WTC11 (cell line): ENCODE measurements around the gene GPR68. TPM values are rescaled to one million over a fixed set of nuclear protein-coding genes. Genes with fewer than 3 reads are reported as not detected.

Source experiments
- ATAC-seq: fragments of 200-7000 bp; cut with Tn5 transposase; 2 replicates; pipeline ENCODE4 v1.10.0; 2021; ENCODE audit warnings: mild to moderate bottlenecking, moderate library complexity
- CTCF ChIA-PET: fragments of 300-600 bp; sonication (Branson Sonifier 250); formaldehyde crosslinking; loops from one replicate; lab custom pipeline; 2021; ENCODE audit warnings: antibody characterized with exemption; lab: Charles Lee
- POLR2A ChIA-PET: fragments of 350-600 bp; sonication (Branson Sonifier 250); formaldehyde crosslinking; loops from one replicate; lab custom pipeline; 2021; ENCODE audit warnings: antibody characterized with exemption; lab: Charles Lee
- DNase-seq: peaks from one replicate; pipeline ENCODE4 v3.0.0; 2021; ENCODE audit warnings: low spot score
- H3K27ac Mint-ChIP-seq: 2 replicates; pipeline ENCODE4 v1.8.0; 2021; ENCODE audit warnings: mixed read lengths
- H3K27me3 Mint-ChIP-seq: 2 replicates; pipeline ENCODE4 v1.8.0; 2021; ENCODE audit warnings: low read depth, mild to moderate bottlenecking, moderate library complexity, mixed read lengths
- H3K36me3 Mint-ChIP-seq: 2 replicates; pipeline ENCODE4 v1.8.0; 2021; ENCODE audit warnings: mixed read lengths
- H3K4me1 Mint-ChIP-seq: 2 replicates; pipeline ENCODE4 v1.8.0; 2022; ENCODE audit warnings: mixed read lengths
- H3K4me3 Mint-ChIP-seq: 2 replicates; pipeline ENCODE4 v1.8.0; 2021; ENCODE audit warnings: mild to moderate bottlenecking, moderate library complexity, mixed read lengths
- H3K9me3 Mint-ChIP-seq: 2 replicates; pipeline ENCODE4 v1.8.0; 2021; ENCODE audit warnings: mixed read lengths
- CREM ChIP-seq: sonication (generic); formaldehyde crosslinking; IDR thresholded peaks from 2 replicates; pipeline ENCODE4 v1.8.1; 2022; ENCODE audit warnings: mild to moderate bottlenecking, missing genetic modification reagents, moderate library complexity
- FOXP1 ChIP-seq: sonication (generic); formaldehyde crosslinking; IDR thresholded peaks from 2 replicates; pipeline ENCODE4 v1.8.0; 2022; ENCODE audit warnings: missing genetic modification reagents, mild to moderate bottlenecking, moderate library complexity, borderline replicate concordance
- GTF2I ChIP-seq: fragments of 250-450 bp; sonication (Bioruptor Pico); conservative IDR thresholded peaks from 2 replicates; pipeline ENCODE4 v1.4.0; 2021; ENCODE audit warnings: mild to moderate bottlenecking
- HMGA2 ChIP-seq: fragments of 250-450 bp; sonication (Bioruptor Pico); IDR thresholded peaks from 2 replicates; pipeline ENCODE4 v1.4.0; 2021; ENCODE audit warnings: mild to moderate bottlenecking, moderate library complexity
- MXD4 ChIP-seq: fragments of 250-450 bp; sonication (Bioruptor Pico); IDR thresholded peaks from 2 replicates; pipeline ENCODE4 v1.8.0; 2021; ENCODE audit warnings: mild to moderate bottlenecking, moderate library complexity, borderline replicate concordance
- NFYB ChIP-seq: sonication (generic); formaldehyde crosslinking; conservative IDR thresholded peaks from 2 replicates; pipeline ENCODE4 v1.8.0; 2022; ENCODE audit warnings: low read depth, missing genetic modification reagents
- RORB ChIP-seq: fragments of 250-450 bp; sonication (Bioruptor Pico); IDR thresholded peaks from 2 replicates; pipeline ENCODE4 v1.9.0; 2021; ENCODE audit warnings: mild to moderate bottlenecking
- SMAD3 ChIP-seq: sonication (generic); formaldehyde crosslinking; IDR thresholded peaks from 2 replicates; pipeline ENCODE4 v1.8.0; 2022; ENCODE audit warnings: missing genetic modification reagents, mild to moderate bottlenecking, borderline replicate concordance
- TCF7 ChIP-seq: sonication (generic); formaldehyde crosslinking; IDR thresholded peaks from 2 replicates; pipeline ENCODE4 v1.8.0; 2022; ENCODE audit warnings: mild to moderate bottlenecking, low read depth, missing genetic modification reagents, moderate library complexity
- ZNF219 ChIP-seq: sonication (generic); formaldehyde crosslinking; IDR thresholded peaks from 2 replicates; pipeline ENCODE4 v1.8.0; 2023; ENCODE audit warnings: missing genetic modification reagents, mild to moderate bottlenecking, borderline replicate concordance
- ZNF317 ChIP-seq: sonication (generic); formaldehyde crosslinking; IDR thresholded peaks from 2 replicates; pipeline ENCODE4 v1.8.1; 2023; ENCODE audit warnings: low read depth, mild to moderate bottlenecking, moderate library complexity, missing genetic modification reagents, borderline replicate concordance
- total RNA-seq: library from RNA; stranded (reverse); gene quantifications from 3 replicates; pipeline ENCODE4 v1.2.3, GENCODE V29; 2021
- TF ChIP-seq, protein P1 (sequence below): fragments of 250-450 bp; sonication (Bioruptor Pico); IDR thresholded peaks from 2 replicates; pipeline ENCODE4 v1.9.0; 2021; ENCODE audit warnings: mild to moderate bottlenecking
- TF ChIP-seq, protein P2 (sequence below): sonication (generic); formaldehyde crosslinking; IDR thresholded peaks from 2 replicates; pipeline ENCODE4 v1.8.1; 2023; ENCODE audit warnings: mild to moderate bottlenecking, missing genetic modification reagents, moderate library complexity
- TF ChIP-seq, protein P3 (sequence below): sonication (generic); formaldehyde crosslinking; IDR thresholded peaks from 2 replicates; pipeline ENCODE4 v1.8.1; 2022; ENCODE audit warnings: low read depth, missing genetic modification reagents, borderline replicate concordance
- TF ChIP-seq, protein P4 (sequence below): fragments of 250-450 bp; sonication (Bioruptor Pico); IDR thresholded peaks from 2 replicates; pipeline ENCODE4 v1.9.0; 2021; ENCODE audit warnings: mild to moderate bottlenecking
- TF ChIP-seq, protein P5 (sequence below): sonication (generic); formaldehyde crosslinking; IDR thresholded peaks from 2 replicates; pipeline ENCODE4 v1.8.1; 2022; ENCODE audit warnings: mild to moderate bottlenecking, missing genetic modification reagents, moderate library complexity, borderline replicate concordance
- TF ChIP-seq, protein P6 (sequence below): sonication (generic); formaldehyde crosslinking; IDR thresholded peaks from 2 replicates; pipeline ENCODE4 v1.8.1; 2022; ENCODE audit warnings: missing genetic modification reagents, borderline replicate concordance
- TF ChIP-seq, protein P7 (sequence below): sonication (generic); formaldehyde crosslinking; IDR thresholded peaks from 2 replicates; pipeline ENCODE4 v1.8.1; 2023; ENCODE audit warnings: mild to moderate bottlenecking, moderate library complexity, missing genetic modification reagents
- TF ChIP-seq, protein P8 (sequence below): fragments of 250-450 bp; sonication (Bioruptor Pico); conservative IDR thresholded peaks from 2 replicates; pipeline ENCODE4 v1.9.0; 2021; ENCODE audit warnings: mild to moderate bottlenecking
- TF ChIP-seq, protein P9 (sequence below): sonication (generic); formaldehyde crosslinking; IDR thresholded peaks from 2 replicates; pipeline ENCODE4 v1.8.1; 2023; ENCODE audit warnings: mild to moderate bottlenecking, missing genetic modification reagents

GPR68 gene
- total RNA-seq, 1 experiment from 2014 or later, result 0.28 TPM

DNA sequence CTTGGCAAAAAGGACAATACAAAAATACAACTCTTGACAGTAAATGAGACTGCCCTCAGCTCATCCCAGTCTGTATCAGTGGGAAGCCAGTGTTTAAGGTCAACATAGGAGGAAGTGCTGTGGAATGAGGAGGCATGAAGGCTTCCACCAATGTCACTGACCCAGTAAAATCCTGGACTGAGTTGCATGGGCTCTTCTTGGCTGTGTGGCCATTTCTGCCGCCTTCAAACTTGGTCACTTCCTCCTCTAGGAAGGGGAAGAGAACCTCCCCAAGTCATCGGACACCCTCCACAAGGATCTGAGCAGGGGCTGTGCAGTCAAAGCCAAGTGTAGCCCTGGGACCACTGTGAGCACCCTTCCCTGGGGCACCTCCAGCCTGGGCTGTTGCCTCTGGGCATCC, 11.9 kb downstream of the GPR68 start (continued):
- TF ChIP-seq, protein P1, sequence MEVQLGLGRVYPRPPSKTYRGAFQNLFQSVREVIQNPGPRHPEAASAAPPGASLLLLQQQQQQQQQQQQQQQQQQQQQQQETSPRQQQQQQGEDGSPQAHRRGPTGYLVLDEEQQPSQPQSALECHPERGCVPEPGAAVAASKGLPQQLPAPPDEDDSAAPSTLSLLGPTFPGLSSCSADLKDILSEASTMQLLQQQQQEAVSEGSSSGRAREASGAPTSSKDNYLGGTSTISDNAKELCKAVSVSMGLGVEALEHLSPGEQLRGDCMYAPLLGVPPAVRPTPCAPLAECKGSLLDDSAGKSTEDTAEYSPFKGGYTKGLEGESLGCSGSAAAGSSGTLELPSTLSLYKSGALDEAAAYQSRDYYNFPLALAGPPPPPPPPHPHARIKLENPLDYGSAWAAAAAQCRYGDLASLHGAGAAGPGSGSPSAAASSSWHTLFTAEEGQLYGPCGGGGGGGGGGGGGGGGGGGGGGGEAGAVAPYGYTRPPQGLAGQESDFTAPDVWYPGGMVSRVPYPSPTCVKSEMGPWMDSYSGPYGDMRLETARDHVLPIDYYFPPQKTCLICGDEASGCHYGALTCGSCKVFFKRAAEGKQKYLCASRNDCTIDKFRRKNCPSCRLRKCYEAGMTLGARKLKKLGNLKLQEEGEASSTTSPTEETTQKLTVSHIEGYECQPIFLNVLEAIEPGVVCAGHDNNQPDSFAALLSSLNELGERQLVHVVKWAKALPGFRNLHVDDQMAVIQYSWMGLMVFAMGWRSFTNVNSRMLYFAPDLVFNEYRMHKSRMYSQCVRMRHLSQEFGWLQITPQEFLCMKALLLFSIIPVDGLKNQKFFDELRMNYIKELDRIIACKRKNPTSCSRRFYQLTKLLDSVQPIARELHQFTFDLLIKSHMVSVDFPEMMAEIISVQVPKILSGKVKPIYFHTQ (CRISPR knock-in tag), result no peak
- TF ChIP-seq RORB (CRISPR knock-in tag) (no peak), FOXP1 (CRISPR knock-in tag) (no peak), ZNF219 (CRISPR knock-in tag) (no peak), SMAD3 (no peak)
- TF ChIP-seq, protein P2, sequence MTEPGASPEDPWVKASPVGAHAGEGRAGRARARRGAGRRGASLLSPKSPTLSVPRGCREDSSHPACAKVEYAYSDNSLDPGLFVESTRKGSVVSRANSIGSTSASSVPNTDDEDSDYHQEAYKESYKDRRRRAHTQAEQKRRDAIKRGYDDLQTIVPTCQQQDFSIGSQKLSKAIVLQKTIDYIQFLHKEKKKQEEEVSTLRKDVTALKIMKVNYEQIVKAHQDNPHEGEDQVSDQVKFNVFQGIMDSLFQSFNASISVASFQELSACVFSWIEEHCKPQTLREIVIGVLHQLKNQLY (CRISPR knock-in tag), result no peak
- TF ChIP-seq, protein P3, sequence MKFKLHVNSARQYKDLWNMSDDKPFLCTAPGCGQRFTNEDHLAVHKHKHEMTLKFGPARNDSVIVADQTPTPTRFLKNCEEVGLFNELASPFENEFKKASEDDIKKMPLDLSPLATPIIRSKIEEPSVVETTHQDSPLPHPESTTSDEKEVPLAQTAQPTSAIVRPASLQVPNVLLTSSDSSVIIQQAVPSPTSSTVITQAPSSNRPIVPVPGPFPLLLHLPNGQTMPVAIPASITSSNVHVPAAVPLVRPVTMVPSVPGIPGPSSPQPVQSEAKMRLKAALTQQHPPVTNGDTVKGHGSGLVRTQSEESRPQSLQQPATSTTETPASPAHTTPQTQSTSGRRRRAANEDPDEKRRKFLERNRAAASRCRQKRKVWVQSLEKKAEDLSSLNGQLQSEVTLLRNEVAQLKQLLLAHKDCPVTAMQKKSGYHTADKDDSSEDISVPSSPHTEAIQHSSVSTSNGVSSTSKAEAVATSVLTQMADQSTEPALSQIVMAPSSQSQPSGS (CRISPR knock-in tag), result no peak
- TF ChIP-seq, protein P4, sequence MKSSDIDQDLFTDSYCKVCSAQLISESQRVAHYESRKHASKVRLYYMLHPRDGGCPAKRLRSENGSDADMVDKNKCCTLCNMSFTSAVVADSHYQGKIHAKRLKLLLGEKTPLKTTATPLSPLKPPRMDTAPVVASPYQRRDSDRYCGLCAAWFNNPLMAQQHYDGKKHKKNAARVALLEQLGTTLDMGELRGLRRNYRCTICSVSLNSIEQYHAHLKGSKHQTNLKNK (CRISPR knock-in tag), result no peak

DNA sequence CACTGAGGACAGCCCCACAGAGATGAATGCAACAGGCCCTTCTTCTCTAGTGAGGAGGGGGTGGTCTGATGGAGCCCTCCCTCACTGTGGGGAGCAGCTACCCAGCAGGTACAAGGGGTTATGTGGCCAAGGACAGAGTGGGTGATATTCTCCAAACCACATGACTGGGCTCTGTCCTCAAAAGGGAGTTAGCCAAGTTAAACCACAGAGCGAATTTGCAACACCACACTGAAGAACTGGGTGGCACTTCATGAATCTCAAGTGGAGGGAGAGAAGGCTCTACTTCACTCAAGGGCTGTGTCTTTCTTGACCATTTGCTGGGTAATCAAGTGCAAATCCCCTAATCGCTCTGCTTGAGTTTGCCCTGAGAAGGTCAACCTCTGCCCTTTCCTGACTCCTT, 12.5 kb downstream of the GPR68 start:
- H3K27ac Mint-ChIP-seq, result no peak overlapping the region
- CTCF ChIA-PET, result no interaction called here
- peaks cover 20% of the 10 kb centered on the region for H3K36me3 Mint-ChIP-seq
- POLR2A ChIA-PET, result no interaction called here
- peaks cover 2% of the 10 kb centered on the region; the same call in 1 of the 2 replicates for H3K27me3 Mint-ChIP-seq
- peaks cover 16% of the 10 kb centered on the region for H3K9me3 Mint-ChIP-seq
- DNase-seq (no peak), ATAC-seq (no peak)
- H3K4me3 Mint-ChIP-seq, result no peak overlapping the region
- H3K4me1 Mint-ChIP-seq, result peaks cover 16% of the 10 kb centered on the region
- TF ChIP-seq TCF7 (no peak), GTF2I (CRISPR knock-in tag) (no peak), MXD4 (CRISPR knock-in tag) (no peak), ZNF317 (no peak), CREM (CRISPR knock-in tag) (no peak), NFYB (no peak), HMGA2 (no peak)
- TF ChIP-seq, protein P5, sequence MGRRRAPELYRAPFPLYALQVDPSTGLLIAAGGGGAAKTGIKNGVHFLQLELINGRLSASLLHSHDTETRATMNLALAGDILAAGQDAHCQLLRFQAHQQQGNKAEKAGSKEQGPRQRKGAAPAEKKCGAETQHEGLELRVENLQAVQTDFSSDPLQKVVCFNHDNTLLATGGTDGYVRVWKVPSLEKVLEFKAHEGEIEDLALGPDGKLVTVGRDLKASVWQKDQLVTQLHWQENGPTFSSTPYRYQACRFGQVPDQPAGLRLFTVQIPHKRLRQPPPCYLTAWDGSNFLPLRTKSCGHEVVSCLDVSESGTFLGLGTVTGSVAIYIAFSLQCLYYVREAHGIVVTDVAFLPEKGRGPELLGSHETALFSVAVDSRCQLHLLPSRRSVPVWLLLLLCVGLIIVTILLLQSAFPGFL (CRISPR knock-in tag), result no peak
- TF ChIP-seq, protein P6, sequence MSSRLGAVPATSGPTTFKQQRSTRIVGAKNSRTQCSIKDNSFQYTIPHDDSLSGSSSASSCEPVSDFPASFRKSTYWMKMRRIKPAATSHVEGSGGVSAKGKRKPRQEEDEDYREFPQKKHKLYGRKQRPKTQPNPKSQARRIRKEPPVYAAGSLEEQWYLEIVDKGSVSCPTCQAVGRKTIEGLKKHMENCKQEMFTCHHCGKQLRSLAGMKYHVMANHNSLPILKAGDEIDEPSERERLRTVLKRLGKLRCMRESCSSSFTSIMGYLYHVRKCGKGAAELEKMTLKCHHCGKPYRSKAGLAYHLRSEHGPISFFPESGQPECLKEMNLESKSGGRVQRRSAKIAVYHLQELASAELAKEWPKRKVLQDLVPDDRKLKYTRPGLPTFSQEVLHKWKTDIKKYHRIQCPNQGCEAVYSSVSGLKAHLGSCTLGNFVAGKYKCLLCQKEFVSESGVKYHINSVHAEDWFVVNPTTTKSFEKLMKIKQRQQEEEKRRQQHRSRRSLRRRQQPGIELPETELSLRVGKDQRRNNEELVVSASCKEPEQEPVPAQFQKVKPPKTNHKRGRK, result no peak
- TF ChIP-seq, protein P3 (CRISPR knock-in tag), result no peak
- TF ChIP-seq, protein P7, sequence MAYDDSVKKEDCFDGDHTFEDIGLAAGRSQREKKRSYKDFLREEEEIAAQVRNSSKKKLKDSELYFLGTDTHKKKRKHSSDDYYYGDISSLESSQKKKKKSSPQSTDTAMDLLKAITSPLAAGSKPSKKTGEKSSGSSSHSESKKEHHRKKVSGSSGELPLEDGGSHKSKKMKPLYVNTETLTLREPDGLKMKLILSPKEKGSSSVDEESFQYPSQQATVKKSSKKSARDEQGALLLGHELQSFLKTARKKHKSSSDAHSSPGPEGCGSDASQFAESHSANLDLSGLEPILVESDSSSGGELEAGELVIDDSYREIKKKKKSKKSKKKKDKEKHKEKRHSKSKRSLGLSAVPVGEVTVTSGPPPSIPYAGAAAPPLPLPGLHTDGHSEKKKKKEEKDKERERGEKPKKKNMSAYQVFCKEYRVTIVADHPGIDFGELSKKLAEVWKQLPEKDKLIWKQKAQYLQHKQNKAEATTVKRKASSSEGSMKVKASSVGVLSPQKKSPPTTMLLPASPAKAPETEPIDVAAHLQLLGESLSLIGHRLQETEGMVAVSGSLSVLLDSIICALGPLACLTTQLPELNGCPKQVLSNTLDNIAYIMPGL, result no peak
- TF ChIP-seq, protein P8, sequence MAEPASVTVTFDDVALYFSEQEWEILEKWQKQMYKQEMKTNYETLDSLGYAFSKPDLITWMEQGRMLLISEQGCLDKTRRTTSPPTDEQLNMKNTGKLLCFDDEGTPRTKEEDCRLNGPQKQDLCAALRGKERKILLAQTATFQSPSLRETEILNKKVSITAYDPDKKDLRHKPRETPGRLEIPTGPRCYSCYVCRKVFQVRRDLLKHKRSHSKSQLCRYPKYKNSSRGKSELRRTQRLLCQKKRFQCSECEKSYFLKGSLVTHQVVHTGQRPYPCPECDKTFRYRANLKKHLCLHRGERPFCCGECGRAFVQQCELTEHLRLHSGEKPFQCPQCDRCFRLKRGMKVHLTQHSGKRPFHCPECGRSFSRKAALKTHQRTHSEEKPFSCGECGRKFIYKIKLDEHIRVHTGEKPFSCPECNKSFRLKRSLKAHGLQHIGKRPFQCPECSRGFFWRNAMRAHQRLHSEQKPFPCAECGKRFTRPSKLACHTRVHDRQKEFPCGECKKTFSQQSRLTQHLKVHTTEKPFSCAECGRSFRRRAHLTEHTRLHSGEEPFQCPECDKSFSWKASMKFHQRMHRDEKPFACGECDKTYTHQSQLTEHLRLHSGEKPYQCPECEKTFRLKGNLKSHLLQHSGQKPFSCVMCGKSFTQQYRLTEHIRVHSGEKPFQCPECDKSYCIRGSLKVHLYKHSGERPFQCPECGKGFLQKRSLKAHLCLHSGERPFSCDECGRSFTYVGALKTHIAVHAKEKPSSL (CRISPR knock-in tag), result no peak
- TF ChIP-seq, protein P9, sequence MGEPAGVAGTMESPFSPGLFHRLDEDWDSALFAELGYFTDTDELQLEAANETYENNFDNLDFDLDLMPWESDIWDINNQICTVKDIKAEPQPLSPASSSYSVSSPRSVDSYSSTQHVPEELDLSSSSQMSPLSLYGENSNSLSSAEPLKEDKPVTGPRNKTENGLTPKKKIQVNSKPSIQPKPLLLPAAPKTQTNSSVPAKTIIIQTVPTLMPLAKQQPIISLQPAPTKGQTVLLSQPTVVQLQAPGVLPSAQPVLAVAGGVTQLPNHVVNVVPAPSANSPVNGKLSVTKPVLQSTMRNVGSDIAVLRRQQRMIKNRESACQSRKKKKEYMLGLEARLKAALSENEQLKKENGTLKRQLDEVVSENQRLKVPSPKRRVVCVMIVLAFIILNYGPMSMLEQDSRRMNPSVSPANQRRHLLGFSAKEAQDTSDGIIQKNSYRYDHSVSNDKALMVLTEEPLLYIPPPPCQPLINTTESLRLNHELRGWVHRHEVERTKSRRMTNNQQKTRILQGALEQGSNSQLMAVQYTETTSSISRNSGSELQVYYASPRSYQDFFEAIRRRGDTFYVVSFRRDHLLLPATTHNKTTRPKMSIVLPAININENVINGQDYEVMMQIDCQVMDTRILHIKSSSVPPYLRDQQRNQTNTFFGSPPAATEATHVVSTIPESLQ (CRISPR knock-in tag), result no peak
